Measurements from ENCODE around the gene IER3IP1.
"Not testable (repeated sequence)": the region's sequence is repeated elsewhere in the genome, so short reads cannot be mapped to it uniquely, and the experiment has no call there.

The IER3IP1 gene

DNA sequence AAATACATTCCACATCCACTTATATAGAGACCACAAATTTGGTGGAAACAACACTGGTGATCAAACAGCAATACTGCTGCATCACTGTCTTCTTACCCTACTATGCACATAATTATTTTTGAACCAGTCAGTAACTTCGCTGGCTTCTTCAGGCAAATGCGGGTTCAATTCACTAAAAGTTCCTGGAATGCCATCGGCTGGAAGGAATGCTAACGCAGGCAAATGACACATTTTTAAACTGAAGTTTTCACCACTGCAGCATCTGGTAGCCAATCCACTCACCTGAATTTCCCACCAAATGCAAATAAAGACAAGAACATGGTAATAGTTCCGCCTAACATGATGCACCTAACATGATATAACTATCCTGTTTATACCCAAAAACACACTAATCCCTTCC, 15.9 kb downstream of the IER3IP1 start:
- DNase-seq (ENCODE audit: low read depth in 2 of 2), result no peak
- no peak overlapping the region for H3K4me3 ChIP-seq (replicated peaks in 1 of 2; ENCODE audit: low read depth in 2 of 2, low read length in 2 of 2)
- TF ChIP-seq, protein P1, sequence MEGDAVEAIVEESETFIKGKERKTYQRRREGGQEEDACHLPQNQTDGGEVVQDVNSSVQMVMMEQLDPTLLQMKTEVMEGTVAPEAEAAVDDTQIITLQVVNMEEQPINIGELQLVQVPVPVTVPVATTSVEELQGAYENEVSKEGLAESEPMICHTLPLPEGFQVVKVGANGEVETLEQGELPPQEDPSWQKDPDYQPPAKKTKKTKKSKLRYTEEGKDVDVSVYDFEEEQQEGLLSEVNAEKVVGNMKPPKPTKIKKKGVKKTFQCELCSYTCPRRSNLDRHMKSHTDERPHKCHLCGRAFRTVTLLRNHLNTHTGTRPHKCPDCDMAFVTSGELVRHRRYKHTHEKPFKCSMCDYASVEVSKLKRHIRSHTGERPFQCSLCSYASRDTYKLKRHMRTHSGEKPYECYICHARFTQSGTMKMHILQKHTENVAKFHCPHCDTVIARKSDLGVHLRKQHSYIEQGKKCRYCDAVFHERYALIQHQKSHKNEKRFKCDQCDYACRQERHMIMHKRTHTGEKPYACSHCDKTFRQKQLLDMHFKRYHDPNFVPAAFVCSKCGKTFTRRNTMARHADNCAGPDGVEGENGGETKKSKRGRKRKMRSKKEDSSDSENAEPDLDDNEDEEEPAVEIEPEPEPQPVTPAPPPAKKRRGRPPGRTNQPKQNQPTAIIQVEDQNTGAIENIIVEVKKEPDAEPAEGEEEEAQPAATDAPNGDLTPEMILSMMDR (IDR thresholded peaks at IDR 0.05; ENCODE audit: low read depth, low read length), result no peak

DNA sequence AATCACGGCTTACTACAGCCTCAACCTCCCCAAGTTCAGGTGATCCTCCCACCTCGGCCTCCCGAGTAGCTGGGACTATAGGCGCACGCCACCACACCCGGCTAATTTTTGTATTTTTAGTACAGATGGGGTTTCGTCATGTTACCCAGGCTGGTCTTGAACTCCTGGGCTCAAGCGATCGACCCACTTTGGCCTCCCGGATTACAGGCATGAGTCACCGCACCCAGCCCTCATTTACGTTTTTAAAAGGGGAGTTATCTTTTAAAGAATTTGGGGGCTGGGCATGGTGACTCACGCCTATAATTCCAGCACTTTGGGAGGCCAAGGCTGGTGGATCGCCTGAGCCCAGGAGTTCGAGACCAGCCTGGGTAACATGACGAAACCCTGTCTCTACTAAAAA, 17.8 kb downstream of the IER3IP1 start:
- DNase-seq (ENCODE audit: low read depth in 2 of 2), result peak; percentile 45 to 68
- H3K4me3 ChIP-seq (replicated peaks in 1 of 2; ENCODE audit: low read depth in 2 of 2, low read length in 2 of 2), result not testable (repeated sequence)

GRCh38 chr18:47151439-47151838, 24.7 kb downstream of the IER3IP1 start:
- TF ChIP-seq, protein P1 (IDR thresholded peaks at IDR 0.05; ENCODE audit: low read depth, low read length), result no peak
- H3K4me3 ChIP-seq (replicated peaks in 1 of 2; ENCODE audit: low read depth in 2 of 2, low read length in 2 of 2), result peak overlapping the region in 1 of 2 donors; percentile 62
- DNase-seq (ENCODE audit: low read depth in 2 of 2), result peak in 1 of 2 donors; percentile 2

GRCh38 chr18:47150824-47151366, 25.3 kb downstream of the IER3IP1 start:
- TF ChIP-seq, protein P1 (IDR thresholded peaks at IDR 0.05; ENCODE audit: low read depth, low read length), result no peak
- peak overlapping the region; percentile 62 to 77 for H3K4me3 ChIP-seq (replicated peaks in 1 of 2; ENCODE audit: low read depth in 2 of 2, low read length in 2 of 2)
- no peak for DNase-seq (ENCODE audit: low read depth in 2 of 2)

DNA sequence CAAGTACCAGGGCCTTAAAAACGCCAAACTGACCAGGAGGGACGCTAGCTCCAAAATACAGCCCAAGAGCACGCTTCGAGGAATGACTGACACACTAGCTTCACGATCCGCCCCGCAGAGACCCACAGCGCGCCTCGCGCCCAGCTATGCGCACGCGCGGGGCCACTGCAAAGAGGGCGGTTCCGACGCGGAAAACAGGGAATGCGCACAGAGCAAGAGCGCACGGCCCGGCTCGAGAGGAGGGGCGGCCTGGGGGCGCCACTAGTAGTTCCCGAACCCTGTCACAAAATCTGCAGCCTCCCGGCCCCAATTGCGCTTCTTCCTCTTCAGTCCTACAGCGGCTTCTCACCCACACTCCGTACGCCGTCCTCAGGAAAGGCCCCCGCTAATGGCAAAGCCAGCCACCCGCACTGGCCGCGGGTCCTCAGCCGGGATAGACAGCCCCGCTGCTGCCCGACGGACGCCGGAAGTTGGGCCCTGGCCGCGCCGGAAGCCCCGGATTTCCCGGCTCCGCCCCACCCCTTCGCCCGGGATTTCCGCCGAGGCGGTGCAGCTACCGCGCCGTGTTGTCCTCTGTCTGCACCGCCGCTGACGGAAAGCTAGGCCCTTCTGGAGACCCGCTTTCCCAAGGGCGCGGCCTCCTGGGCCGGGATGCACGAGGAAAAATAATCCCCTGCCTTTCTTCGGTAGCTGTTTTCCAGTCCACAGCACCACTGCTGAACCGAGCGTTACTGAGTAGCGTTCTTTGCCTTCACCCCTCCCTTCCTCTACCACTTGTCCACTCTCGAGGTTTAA, 25.9 kb downstream of the IER3IP1 start, which contains the start of gene HDHD2:
Gene HDHD2, minus strand, starts transcription at position 472 of the 795 bp plus-strand sequence. CDS start 14,061 bp downstream, outside the sequence.
- H3K4me3 ChIP-seq (replicated peaks in 1 of 2; ENCODE audit: low read depth in 2 of 2, low read length in 2 of 2), result peak within 1 kb of the TSS; percentile 62 to 77
- TF ChIP-seq, protein P1 (IDR thresholded peaks at IDR 0.05; ENCODE audit: low read depth, low read length), result peak; percentile 0
- DNase-seq (ENCODE audit: low read depth in 2 of 2), result peak; percentile 79 to 83

DNA sequence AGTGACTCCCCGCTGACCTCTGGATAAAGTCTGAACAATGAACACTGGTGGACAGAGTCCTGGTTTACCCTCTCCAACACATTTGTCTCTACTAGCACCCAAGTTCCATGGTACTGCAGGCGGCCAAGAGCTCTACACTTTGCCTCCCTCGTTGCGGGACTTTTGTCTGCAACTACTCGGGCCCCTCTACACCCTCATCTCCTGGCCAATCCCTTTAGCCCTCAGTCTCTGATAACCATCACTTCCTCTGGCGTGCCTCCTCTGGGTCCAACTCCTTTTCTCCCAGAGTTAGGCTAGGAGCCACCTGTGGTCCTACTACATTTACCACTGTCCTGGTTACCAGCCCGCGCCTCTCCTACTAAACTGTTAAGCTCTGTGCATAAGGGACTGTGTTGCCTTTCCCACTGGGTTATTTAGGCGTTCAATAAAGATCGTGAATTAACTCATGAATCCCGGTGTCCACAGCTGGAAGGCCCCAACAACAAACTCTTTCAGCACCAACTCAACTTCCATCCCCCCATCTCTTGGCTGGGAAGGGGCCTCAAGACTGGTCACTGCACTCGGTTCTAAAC, 26.6 kb downstream of the IER3IP1 start:
- peak overlapping the region; percentile 62 to 77 for H3K4me3 ChIP-seq (replicated peaks in 1 of 2; ENCODE audit: low read depth in 2 of 2, low read length in 2 of 2)
- DNase-seq (ENCODE audit: low read depth in 2 of 2), result peak in 1 of 2 donors; percentile 12
- TF ChIP-seq, protein P1 (IDR thresholded peaks at IDR 0.05; ENCODE audit: low read depth, low read length), result no peak

DNA sequence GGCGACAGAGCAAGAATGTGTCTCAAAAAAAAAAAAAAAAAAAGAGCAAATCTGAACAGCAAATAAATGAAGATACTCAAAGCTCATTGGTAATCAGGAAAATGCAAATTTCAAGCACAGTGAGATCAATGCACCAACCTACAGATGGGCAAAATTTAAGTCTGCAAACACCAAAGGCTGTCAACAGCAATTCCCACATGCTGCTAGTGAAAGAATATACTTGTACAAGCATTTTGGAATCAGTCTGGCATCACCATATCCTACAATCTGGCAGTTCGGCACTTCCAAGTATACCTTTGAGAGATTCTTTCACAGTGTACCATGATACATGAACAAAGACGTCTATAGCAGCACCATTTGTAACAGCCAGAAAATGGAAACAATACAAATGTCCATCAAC, 30.0 kb downstream of the IER3IP1 start:
- TF ChIP-seq, protein P1 (IDR thresholded peaks at IDR 0.05; ENCODE audit: low read depth, low read length), result no peak
- no peak for DNase-seq (ENCODE audit: low read depth in 2 of 2)
- no peak overlapping the region for H3K4me3 ChIP-seq (replicated peaks in 1 of 2; ENCODE audit: low read depth in 2 of 2, low read length in 2 of 2)

All from cardiac fibroblast (primary cell).